DOHH2 (cell line): Measurements from ENCODE around the gene WDR5.
A peak's percentile ranks its signal among the peaks of the same experiment; 100 is the strongest.

ENCODE experiments used
- H3F3A ChIP-seq: fragments of 200-600 bp; sonication (generic), shearing (Covaris generic); 2 replicates; pipeline ENCODE4 v1.6.0; 2016; ENCODE audit warnings: antibody characterized with exemption, mild to moderate bottlenecking; ENCODE audit not compliant: control insufficient read depth, insufficient read depth
- H3K27ac ChIP-seq: fragments of 200-600 bp; sonication (generic); 2 replicates; pipeline ENCODE4 v1.5.1; 2014; ENCODE audit warnings: low read depth, mild to moderate bottlenecking, low read length, moderate library complexity
- H3K27me3 ChIP-seq: fragments of 200-600 bp; sonication (generic); 2 replicates; pipeline ENCODE4 v1.6.1; 2014; ENCODE audit warnings: mild to moderate bottlenecking, low read length, mixed read lengths; ENCODE audit not compliant: control insufficient read depth
- H3K36me3 ChIP-seq: fragments of 200-600 bp; sonication (generic); 2 replicates; pipeline ENCODE4 v1.6.1; 2014; ENCODE audit warnings: mild to moderate bottlenecking, low read length, moderate library complexity, mixed read lengths; ENCODE audit not compliant: control insufficient read depth
- H3K4me1 ChIP-seq: fragments of 200-600 bp; sonication (generic); 2 replicates; pipeline ENCODE4 v1.6.1; 2014; ENCODE audit warnings: mild to moderate bottlenecking, low read length, mixed read lengths; ENCODE audit not compliant: control insufficient read depth
- H3K4me2 ChIP-seq: fragments of 200-600 bp; sonication (generic); 2 replicates; pipeline ENCODE4 v1.6.0; 2014; ENCODE audit warnings: mild to moderate bottlenecking, low read length, moderate library complexity
- H3K4me3 ChIP-seq: fragments of 200-600 bp; sonication (generic); 2 replicates; pipeline ENCODE4 v1.5.1; 2014; ENCODE audit warnings: mild to moderate bottlenecking, low read length, mixed read lengths
- H3K79me2 ChIP-seq: fragments of 200-600 bp; sonication (generic); 2 replicates; pipeline ENCODE4 v1.6.1; 2014; ENCODE audit warnings: mild to moderate bottlenecking, low read length, mixed read lengths; ENCODE audit not compliant: control insufficient read depth
- H3K9me2 ChIP-seq: fragments of 200-600 bp; sonication (generic); replicated peaks from 2 replicates; pipeline ENCODE4 v1.6.1; 2014; ENCODE audit warnings: mild to moderate bottlenecking, low read length, mixed read lengths; ENCODE audit not compliant: control insufficient read depth
- H3K9me3 ChIP-seq: fragments of 200-600 bp; sonication (generic); 2 replicates; pipeline ENCODE4 v1.6.1; 2014; ENCODE audit warnings: antibody characterized with exemption, low read length, mixed read lengths; ENCODE audit not compliant: control insufficient read depth, insufficient read depth
- H4K20me1 ChIP-seq: fragments of 200-600 bp; sonication (generic); 2 replicates; pipeline ENCODE4 v1.6.0; 2014; ENCODE audit warnings: low read depth, mild to moderate bottlenecking, antibody characterized with exemption, low read length, moderate library complexity; ENCODE audit not compliant: control insufficient read depth, insufficient read depth
- CTCF ChIP-seq: fragments of 200-600 bp; sonication (generic); IDR thresholded peaks from one replicate; pipeline ENCODE4 v1.5.1; 2014; ENCODE audit warnings: antibody characterized with exemption, mild to moderate bottlenecking, low read depth, low read length; ENCODE audit not compliant: poor library complexity, severe bottlenecking
- EZH2phosphoT487 ChIP-seq: fragments of 200-600 bp; sonication (generic); IDR thresholded peaks from 2 replicates; pipeline ENCODE4 v1.6.1; 2017; ENCODE audit warnings: borderline replicate concordance, mild to moderate bottlenecking, antibody characterized with exemption, low read length, moderate library complexity, mixed read lengths

WDR5 gene

GRCh38 chr9:134135343-134136117 is at the start of gene WDR5:
WDR5 (plus strand) TSS chr9:134136082; CDS start chr9:134139878, 3,796 bp downstream.
- TF ChIP-seq CTCF (peak; percentile 37), EZH2phosphoT487 (no peak)
- H3K27me3 ChIP-seq, result no peaks in the 10 kb centered on the region
- no peaks in the 10 kb centered on the region for H3K9me2 ChIP-seq
- H3K27ac ChIP-seq, result peak within 1 kb of the TSS; percentile 87
- H3K79me2 ChIP-seq, result peaks cover 61% of the 10 kb centered on the region
- H3K4me1 ChIP-seq, result peaks cover 46% of the 10 kb centered on the region
- H4K20me1 ChIP-seq, result peaks cover 27% of the 10 kb centered on the region
- H3K4me3 ChIP-seq, result peak within 1 kb of the TSS; percentile 96
- peaks cover 5% of the 10 kb centered on the region for H3F3A ChIP-seq
- peak within 1 kb of the TSS; percentile 92 for H3K4me2 ChIP-seq
- no peaks in the 10 kb centered on the region for H3K9me3 ChIP-seq
- peaks cover 46% of the 10 kb centered on the region for H3K36me3 ChIP-seq

- no peaks in the 10 kb centered on the region for H4K20me1 ChIP-seq
- H3K9me3 ChIP-seq, result no peaks in the 10 kb centered on the region
- H3K79me2 ChIP-seq, result no peaks in the 10 kb centered on the region
- no peaks in the 10 kb centered on the region for H3K36me3 ChIP-seq
- no peaks in the 10 kb centered on the region for H3F3A ChIP-seq
- H3K4me1 ChIP-seq, result 0 out of 2 replicates have a peak, but pooled peaks cover 3% of the 10 kb centered on the region
- H3K4me3 ChIP-seq, result no peak overlapping the region
- H3K27me3 ChIP-seq, result peaks cover 8% of the 10 kb centered on the region; the same call in 1 of the 2 replicates
- no peak for TF ChIP-seq EZH2phosphoT487
- no peak for TF ChIP-seq CTCF
- no peak overlapping the region for H3K27ac ChIP-seq
- no peak overlapping the region for H3K4me2 ChIP-seq
- no peaks in the 10 kb centered on the region for H3K9me2 ChIP-seq
Measured at GRCh38 chr9:134088063-134088725, 47.7 kb upstream of the WDR5 start.

GRCh38 chr9:134089972-134090371 is 45.9 kb upstream of the WDR5 start:
- Histone ChIP-seq H3K4me2 (no peak overlapping the region), H3K27ac (no peak overlapping the region), H3K79me2 (no peaks in the 10 kb centered on the region), H3K4me3 (no peak overlapping the region), H3K36me3 (no peaks in the 10 kb centered on the region), H3F3A (no peaks in the 10 kb centered on the region), H4K20me1 (no peaks in the 10 kb centered on the region), H3K4me1 (0 out of 2 replicates have a peak, but pooled peaks cover 3% of the 10 kb centered on the region), H3K9me3 (no peaks in the 10 kb centered on the region), H3K27me3 (peaks cover 6% of the 10 kb centered on the region; the same call in 1 of the 2 replicates), H3K9me2 (no peaks in the 10 kb centered on the region)
- TF ChIP-seq CTCF (no peak), EZH2phosphoT487 (no peak)
